Measurements from ENCODE around the gene RHNO1.

- no peak for TF ChIP-seq CTCF (IDR thresholded peaks at IDR 0.05)
- no peak for TF ChIP-seq POLR2A (IDR thresholded peaks at IDR 0.05)
Measured at GRCh38 chr12:2936301-2936700, 59.3 kb downstream of the RHNO1 start.

Data from esophagus squamous epithelium (tissue), 4 donors.